PC-9 (cell line): Measurements from ENCODE around the gene SRPRB. TPM values are rescaled to one million over a fixed set of nuclear protein-coding genes. Genes with fewer than 3 reads are reported as not detected.

Experiments used
- BruUV-seq: library from RNA; stranded (reverse); fragments of 400-500 nt; replicated peaks from 2 replicates; lab custom pipeline; 2021; lab: Mats Ljungman, UMichigan
- CTCF ChIA-PET: fragments of 300-600 bp; sonication (Branson Sonifier 250); formaldehyde crosslinking; loops from one replicate; lab custom pipeline; 2022; ENCODE audit warnings: antibody characterized with exemption; lab: Charles Lee
- POLR2A ChIA-PET: fragments of 300-600 bp; sonication (Branson Sonifier 250); formaldehyde crosslinking; loops from one replicate; lab custom pipeline; 2022; ENCODE audit warnings: antibody characterized with exemption; ENCODE audit not compliant: unreplicated experiment; lab: Charles Lee
- DNase-seq, 2 experiments: peaks; one replicate each; pipeline versions ENCODE4 v3.0.0 to v3.0.0-alpha.2; 2015 to 2022; ENCODE audit warnings: mixed read lengths in 1 of 2
- H2AFZ ChIP-seq: fragments of 200-600 bp; sonication (generic); 2 replicates; pipeline ENCODE4 v1.8.1; 2017; ENCODE audit warnings: antibody characterized with exemption
- H3F3A ChIP-seq: fragments of 200-600 bp; sonication (generic); 2 replicates; pipeline ENCODE4 v1.8.1; 2017; ENCODE audit warnings: antibody characterized with exemption, mild to moderate bottlenecking, low read depth; ENCODE audit not compliant: insufficient read depth
- H3K27ac ChIP-seq: fragments of 200-600 bp; sonication (generic); 2 replicates; pipeline ENCODE4 v1.6.1; 2016; ENCODE audit warnings: mixed run types
- H3K27me3 ChIP-seq: fragments of 200-600 bp; sonication (generic); 2 replicates; pipeline ENCODE4 v1.6.1; 2016; ENCODE audit warnings: low read depth, mixed run types; ENCODE audit not compliant: insufficient read depth
- H3K36me3 ChIP-seq: fragments of 200-600 bp; sonication (generic); 2 replicates; pipeline ENCODE4 v1.6.1; 2016; ENCODE audit warnings: low read depth, mixed run types
- H3K4me1 ChIP-seq: fragments of 200-600 bp; sonication (generic); replicated peaks from 2 replicates; pipeline ENCODE4 v1.6.1; 2016; ENCODE audit warnings: mixed run types; ENCODE audit not compliant: insufficient read depth
- H3K4me2 ChIP-seq: fragments of 200-600 bp; sonication (generic); 2 replicates; pipeline ENCODE4 v1.6.1; 2017; ENCODE audit warnings: mixed run types
- H3K4me3 ChIP-seq: fragments of 200-600 bp; sonication (generic); 2 replicates; pipeline ENCODE4 v1.6.1; 2016; ENCODE audit warnings: mixed run types
- H3K79me2 ChIP-seq: fragments of 200-600 bp; sonication (generic); 2 replicates; pipeline ENCODE4 v1.6.1; 2017; ENCODE audit warnings: low read depth, mixed run types
- H3K9me2 ChIP-seq: fragments of 200-600 bp; sonication (generic); 2 replicates; pipeline ENCODE4 v1.8.1; 2017; ENCODE audit warnings: mild to moderate bottlenecking; ENCODE audit not compliant: insufficient read depth
- H3K9me3 ChIP-seq: fragments of 200-600 bp; sonication (generic); 2 replicates; pipeline ENCODE4 v1.8.1; 2016; ENCODE audit warnings: low read depth; ENCODE audit not compliant: insufficient read depth
- H4K20me1 ChIP-seq: fragments of 200-600 bp; sonication (generic); 2 replicates; pipeline ENCODE4 v1.8.1; 2017; ENCODE audit not compliant: insufficient read depth
- CTCF ChIP-seq: fragments of 200-600 bp; sonication (generic); conservative IDR thresholded peaks from 2 replicates; pipeline ENCODE4 v1.6.1; 2017; ENCODE audit warnings: mixed run types, antibody characterized with exemption, mild to moderate bottlenecking, moderate library complexity
- EZH2 ChIP-seq: fragments of 200-600 bp; sonication (generic); IDR thresholded peaks from 2 replicates; pipeline ENCODE4 v1.8.0; 2017; ENCODE audit warnings: antibody characterized with exemption, low read depth
- intact Hi-C: fragments of 100-400 bp; cut with micrococcal nuclease; formaldehyde crosslinking; loops from one replicate; pipeline ENCODE4 v1.10.0; 2022; ENCODE audit not compliant: unreplicated experiment
- total RNA-seq: library from RNA; stranded (reverse); gene quantifications from 2 replicates; pipeline ENCODE4 v1.2.3, GENCODE V29; 2021

The SRPRB gene
- total RNA-seq, 1 experiment from 2014 or later = 25.5 TPM

- TF ChIP-seq CTCF (no peak), EZH2 (no peak)
- H3F3A ChIP-seq = no peaks in the 10 kb centered on the region
- no peaks in the 10 kb centered on the region for H3K9me2 ChIP-seq
- ChIA-PET POLR2A (no interaction called here), CTCF (no interaction called here)
- H3K4me1 ChIP-seq = no peaks in the 10 kb centered on the region
- H4K20me1 ChIP-seq = no peaks in the 10 kb centered on the region
- no peak overlapping the region for H3K4me2 ChIP-seq
- H3K36me3 ChIP-seq = no peaks in the 10 kb centered on the region
- intact Hi-C loops = no loop called here
- no peaks in the 10 kb centered on the region for H3K9me3 ChIP-seq
- H3K79me2 ChIP-seq = no peaks in the 10 kb centered on the region
- peaks cover 8% of the 10 kb centered on the region for H3K27me3 ChIP-seq
- no peak overlapping the region for H3K4me3 ChIP-seq
- no peak overlapping the region for H3K27ac ChIP-seq
- no peak for DNase-seq
- no peak overlapping the region for H2AFZ ChIP-seq
- no TSS peak for BruUV-seq
These were observed 50.2 kb downstream of the SRPRB start for GRCh38 chr3:133855772-133856171.

- H3K36me3 ChIP-seq = no peaks in the 10 kb centered on the region
- BruUV-seq = no TSS peak
- intact Hi-C loops = no loop called here
- no peaks in the 10 kb centered on the region for H3K4me1 ChIP-seq
- H3K9me3 ChIP-seq = no peaks in the 10 kb centered on the region
- DNase-seq = no peak
- no peaks in the 10 kb centered on the region for H3K79me2 ChIP-seq
- H3K27ac ChIP-seq = no peak overlapping the region
- H3K9me2 ChIP-seq = no peaks in the 10 kb centered on the region
- no peak overlapping the region for H2AFZ ChIP-seq
- ChIA-PET POLR2A (no interaction called here), CTCF (no interaction called here)
- no peak overlapping the region for H3K4me3 ChIP-seq
- H4K20me1 ChIP-seq = no peaks in the 10 kb centered on the region
- peaks cover 12% of the 10 kb centered on the region for H3K27me3 ChIP-seq
- TF ChIP-seq EZH2 = no peak
- TF ChIP-seq CTCF = no peak
- no peaks in the 10 kb centered on the region for H3F3A ChIP-seq
- H3K4me2 ChIP-seq = no peak overlapping the region
These were observed 50.7 kb downstream of the SRPRB start for GRCh38 chr3:133856316-133856715.

GRCh38 chr3:133857767-133858166 is 52.2 kb downstream of the SRPRB start:
- Histone ChIP-seq H3K79me2 (no peaks in the 10 kb centered on the region), H4K20me1 (no peaks in the 10 kb centered on the region), H3K27ac (no peak overlapping the region), H3K4me2 (no peak overlapping the region), H3K9me2 (no peaks in the 10 kb centered on the region), H3K36me3 (no peaks in the 10 kb centered on the region), H3K9me3 (no peaks in the 10 kb centered on the region), H3K4me3 (no peak overlapping the region), H2AFZ (no peak overlapping the region), H3F3A (no peaks in the 10 kb centered on the region), H3K27me3 (peaks cover 18% of the 10 kb centered on the region), H3K4me1 (no peaks in the 10 kb centered on the region)
- intact Hi-C loops = no loop called here
- TF ChIP-seq EZH2 (no peak), CTCF (no peak)
- ChIA-PET CTCF (no interaction called here), POLR2A (no interaction called here)
- no peak for DNase-seq
- no TSS peak for BruUV-seq
